OCI-LY3 (cell line): ENCODE results near the gene MSANTD3.

Source experiments
- H2AFZ ChIP-seq: fragments of 200-600, 300-600 bp; shearing (Covaris generic); 2 replicates; pipeline ENCODE4 v1.6.0; 2014; ENCODE audit warnings: antibody characterized with exemption, low read depth, low read length
- H3K27ac ChIP-seq: fragments of 200-600, 300-600 bp; sonication (generic); 2 replicates; pipeline ENCODE4 v1.5.1; 2014; ENCODE audit warnings: mild to moderate bottlenecking, low read length, moderate library complexity, mixed read lengths
- H3K27me3 ChIP-seq: fragments of 200-600, 300-600 bp; sonication (generic); 2 replicates; pipeline ENCODE4 v1.6.1; 2014; ENCODE audit warnings: low read depth, low read length, mixed read lengths
- H3K36me3 ChIP-seq: fragments of 200-600, 300-600 bp; sonication (generic); replicated peaks from 2 replicates; pipeline ENCODE3; 2014; ENCODE audit warnings: low read depth, low read length, mixed read lengths
- H3K4me1 ChIP-seq: fragments of 300-600, 200-600 bp; sonication (generic); 2 replicates; pipeline ENCODE4 v1.6.1; 2014; ENCODE audit warnings: low read length, mixed read lengths
- H3K4me2 ChIP-seq: fragments of 200-600, 300-600 bp; sonication (generic); 2 replicates; pipeline ENCODE4 v1.6.1; 2014; ENCODE audit warnings: low read length, mixed read lengths
- H3K4me3 ChIP-seq: fragments of 300-600, 200-600 bp; sonication (generic); 2 replicates; pipeline ENCODE4 v1.5.1; 2014; ENCODE audit warnings: antibody characterized with exemption, mild to moderate bottlenecking, low read length, moderate library complexity
- H3K79me2 ChIP-seq: fragments of 300-600, 200-600 bp; shearing (Covaris generic); 2 replicates; pipeline ENCODE4 v1.6.1; 2014; ENCODE audit warnings: mild to moderate bottlenecking, low read length, mixed read lengths
- H3K9ac ChIP-seq: fragments of 300-600, 200-600 bp; shearing (Covaris generic); 2 replicates; pipeline ENCODE4 v1.6.0; 2014; ENCODE audit warnings: mild to moderate bottlenecking, low read length, moderate library complexity
- H3K9me3 ChIP-seq: fragments of 200-600, 300-600 bp; shearing (Covaris generic); 2 replicates; pipeline ENCODE4 v1.6.1; 2014; ENCODE audit warnings: low read length, mixed read lengths; ENCODE audit not compliant: insufficient read depth
- H4K20me1 ChIP-seq: fragments of 200-600, 300-600 bp; sonication (generic); 2 replicates; pipeline ENCODE4 v1.6.1; 2016; ENCODE audit warnings: low read length, mixed read lengths; ENCODE audit not compliant: insufficient read depth
- CTCF ChIP-seq: fragments of 200-600, 300-600 bp; sonication (generic); IDR thresholded peaks from 2 replicates; pipeline ENCODE4 v1.5.1; 2014; ENCODE audit warnings: antibody characterized with exemption, low read length, low read depth
- EZH2phosphoT487 ChIP-seq: fragments of 200-600 bp; shearing (Covaris generic); IDR thresholded peaks from 2 replicates; pipeline ENCODE4 v1.6.1; 2018; ENCODE audit warnings: antibody characterized with exemption, mixed run types, low read depth

Gene MSANTD3

DNA sequence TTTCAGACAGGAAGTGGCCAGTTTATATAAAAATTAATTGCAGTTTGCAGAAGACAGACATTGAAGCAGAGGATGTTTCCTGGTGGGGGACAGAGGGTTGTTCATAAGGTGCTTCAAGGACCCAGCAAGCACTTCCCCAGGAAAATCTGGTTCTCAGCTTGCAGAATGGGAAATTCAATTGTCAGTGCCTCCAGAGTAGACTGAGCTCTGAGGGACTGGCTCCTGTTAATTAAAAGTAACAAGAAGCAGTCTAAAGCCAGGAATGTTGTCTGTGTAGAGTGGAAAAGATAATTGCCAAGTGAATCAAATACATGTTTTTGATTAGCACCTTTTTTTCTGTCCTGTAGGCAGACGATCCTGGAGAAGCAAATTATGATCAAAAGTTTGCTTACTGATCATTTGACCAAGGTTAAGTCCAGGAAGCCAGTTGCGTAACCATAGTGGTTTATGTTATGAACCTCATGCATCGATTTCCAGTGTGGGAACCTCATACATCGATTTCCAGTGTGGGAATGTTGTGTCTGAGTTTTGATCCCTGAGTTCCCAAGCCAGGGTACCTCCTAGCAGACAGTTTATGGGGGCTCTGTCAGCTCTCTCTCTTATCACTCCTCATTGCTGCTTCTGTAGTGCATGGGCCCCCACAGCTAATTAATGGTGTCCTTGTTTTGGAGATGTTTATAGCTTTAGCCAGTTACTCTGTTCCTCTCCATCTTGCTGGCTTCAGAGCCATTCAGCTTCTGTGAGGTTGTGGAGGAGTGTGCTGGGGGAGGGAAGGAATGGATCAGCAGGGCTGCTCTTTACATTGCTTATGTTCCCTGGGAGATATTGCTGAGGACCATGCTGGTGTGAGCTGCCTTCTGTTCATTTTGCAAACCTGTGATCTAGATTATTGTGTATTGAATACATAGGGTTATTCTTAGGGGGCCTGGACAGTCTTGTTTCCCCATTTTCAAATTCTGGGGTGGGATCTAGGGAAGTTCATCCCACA, 17.1 kb downstream of the MSANTD3 start:
- H3K9me3 ChIP-seq: no peaks in the 10 kb centered on the region
- H3K4me2 ChIP-seq: no peak overlapping the region
- H3K27me3 ChIP-seq: no peaks in the 10 kb centered on the region
- TF ChIP-seq EZH2phosphoT487 (no peak), CTCF (no peak)
- H3K4me3 ChIP-seq: no peak overlapping the region
- H3K79me2 ChIP-seq: no peaks in the 10 kb centered on the region
- peaks cover 4% of the 10 kb centered on the region for H3K36me3 ChIP-seq
- no peaks in the 10 kb centered on the region; the same call in 1 of the 2 replicates for H4K20me1 ChIP-seq
- H2AFZ ChIP-seq: no peak overlapping the region
- no peaks in the 10 kb centered on the region for H3K4me1 ChIP-seq
- H3K27ac ChIP-seq: no peak overlapping the region
- no peak overlapping the region for H3K9ac ChIP-seq

DNA sequence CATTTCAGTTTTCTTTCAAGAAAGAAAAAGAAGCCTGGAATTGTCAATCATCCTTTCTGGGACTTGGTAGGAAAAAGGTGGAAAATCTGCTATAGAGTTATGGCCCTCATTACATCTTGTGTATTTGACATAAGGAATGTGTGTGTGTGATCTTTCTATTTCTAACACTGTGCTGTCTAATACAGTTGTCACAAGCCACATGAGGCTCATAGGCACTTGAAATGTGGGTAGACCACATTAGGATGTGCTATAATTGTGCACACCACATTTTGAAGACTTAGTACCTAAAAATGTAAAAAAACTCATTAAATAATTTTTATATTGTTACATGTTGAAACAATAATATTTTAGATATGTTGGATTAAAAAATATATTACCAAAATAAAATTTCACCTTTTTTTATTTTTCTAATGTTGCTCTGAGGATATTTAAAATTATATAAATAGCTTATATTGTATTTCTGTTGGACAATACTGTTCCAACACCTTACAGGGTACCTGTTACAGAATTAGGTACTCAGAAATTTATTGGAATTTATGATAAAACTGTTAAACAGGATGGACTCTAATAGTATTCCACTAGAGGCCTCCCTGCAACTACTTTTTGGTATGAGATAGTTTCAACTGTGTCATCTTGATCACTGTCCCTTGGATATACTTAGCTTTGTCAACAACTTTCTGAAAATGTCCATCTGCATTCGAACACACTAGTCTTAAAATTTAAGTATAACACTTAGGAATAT, 18.4 kb downstream of the MSANTD3 start:
- H2AFZ ChIP-seq: no peak overlapping the region
- H4K20me1 ChIP-seq: no peaks in the 10 kb centered on the region
- no peak overlapping the region for H3K4me3 ChIP-seq
- TF ChIP-seq CTCF: no peak
- TF ChIP-seq EZH2phosphoT487: no peak
- H3K27me3 ChIP-seq: no peaks in the 10 kb centered on the region
- H3K9me3 ChIP-seq: no peaks in the 10 kb centered on the region
- peaks cover 4% of the 10 kb centered on the region for H3K36me3 ChIP-seq
- H3K79me2 ChIP-seq: no peaks in the 10 kb centered on the region
- no peaks in the 10 kb centered on the region for H3K4me1 ChIP-seq
- H3K9ac ChIP-seq: no peak overlapping the region
- no peak overlapping the region for H3K4me2 ChIP-seq
- no peak overlapping the region for H3K27ac ChIP-seq

GRCh38 chr9:100445903-100446549, 19.1 kb downstream of the MSANTD3 start:
- H3K9me3 ChIP-seq: no peaks in the 10 kb centered on the region
- no peak overlapping the region for H3K4me3 ChIP-seq
- no peaks in the 10 kb centered on the region for H4K20me1 ChIP-seq
- peaks cover 4% of the 10 kb centered on the region for H3K36me3 ChIP-seq
- H3K4me2 ChIP-seq: no peak overlapping the region
- no peaks in the 10 kb centered on the region for H3K27me3 ChIP-seq
- no peaks in the 10 kb centered on the region for H3K4me1 ChIP-seq
- H3K27ac ChIP-seq: no peak overlapping the region
- no peaks in the 10 kb centered on the region for H3K79me2 ChIP-seq
- TF ChIP-seq EZH2phosphoT487 (no peak), CTCF (no peak)
- H3K9ac ChIP-seq: no peak overlapping the region
- no peak overlapping the region for H2AFZ ChIP-seq
